Neuronal stem cell (in vitro differentiated cells): Measurements from ENCODE around the gene ZNF618.

Experiments used
- DNase-seq: peaks from one replicate; pipeline ENCODE4 v3.0.0-alpha.2; 2013; ENCODE audit warnings: low spot score
- H2AFZ ChIP-seq: one replicate; pipeline ENCODE4 v1.6.1; 2013; ENCODE audit warnings: mild to moderate bottlenecking, low read length, inconsistent platforms
- H2AK5ac ChIP-seq: 2 replicates; pipeline ENCODE4 v1.6.1; 2013; ENCODE audit warnings: low read depth, mild to moderate bottlenecking, inconsistent platforms, low read length, moderate library complexity, mixed read lengths
- H2BK120ac ChIP-seq: 2 replicates; pipeline ENCODE4 v1.6.1; 2013; ENCODE audit warnings: low read depth, mild to moderate bottlenecking, inconsistent platforms, low read length, moderate library complexity, mixed read lengths
- H2BK12ac ChIP-seq: one replicate; pipeline ENCODE4 v1.6.1; 2013; ENCODE audit warnings: low read length, inconsistent platforms
- H2BK15ac ChIP-seq: 2 replicates; pipeline ENCODE4 v1.6.1; 2013; ENCODE audit warnings: mild to moderate bottlenecking, low read length, inconsistent platforms, mixed read lengths
- H2BK5ac ChIP-seq: one replicate; pipeline ENCODE4 v1.6.1; 2013; ENCODE audit warnings: inconsistent platforms, mild to moderate bottlenecking, low read length, moderate library complexity
- H3K14ac ChIP-seq: one replicate; pipeline ENCODE4 v1.6.1; 2013; ENCODE audit warnings: low read length, inconsistent platforms
- H3K18ac ChIP-seq: 2 replicates; pipeline ENCODE4 v1.6.1; 2013; ENCODE audit warnings: low read length, inconsistent platforms
- H3K23ac ChIP-seq: 2 replicates; pipeline ENCODE4 v1.6.1; 2013; ENCODE audit warnings: low read depth, mild to moderate bottlenecking, mixed read lengths, low read length, inconsistent platforms; ENCODE audit not compliant: poor library complexity
- H3K27ac ChIP-seq: replicated peaks from 3 replicates; pipeline ENCODE4 v1.5.1; 2013; ENCODE audit warnings: low read length, inconsistent platforms
- H3K27me3 ChIP-seq, 3 experiments: 2 replicates each; pipeline ENCODE4 v1.6.1; 2013; ENCODE audit warnings: low read length in 3 of 3, mild to moderate bottlenecking in 2 of 3, inconsistent platforms in 1 of 3, low read depth in 1 of 3, mixed read lengths in 1 of 3, moderate library complexity in 1 of 3; ENCODE audit not compliant: control insufficient read depth in 3 of 3, insufficient read depth in 3 of 3
- H3K36me3 ChIP-seq, 2 donors: replicated peaks in 1 of 2; 2 replicates each; pipeline ENCODE4 v1.6.1; 2013; ENCODE audit warnings: low read length in 2 of 2; ENCODE audit not compliant: control insufficient read depth in 2 of 2, insufficient read depth in 2 of 2
- H3K4ac ChIP-seq: 2 replicates; pipeline ENCODE4 v1.6.1; 2013; ENCODE audit warnings: inconsistent platforms, mild to moderate bottlenecking, low read length, moderate library complexity
- H3K4me1 ChIP-seq, 2 donors: 1 replicate in 1 of 2; 2 replicates in 1 of 2; pipeline ENCODE4 v1.6.1; 2013; ENCODE audit warnings: low read length in 2 of 2, low read depth in 1 of 2; ENCODE audit not compliant: control insufficient read depth in 2 of 2, insufficient read depth in 1 of 2
- H3K4me2 ChIP-seq: one replicate; pipeline ENCODE4 v1.6.1; 2013; ENCODE audit warnings: mild to moderate bottlenecking, low read length, inconsistent platforms; ENCODE audit not compliant: insufficient read depth, poor library complexity, severe bottlenecking
- H3K4me3 ChIP-seq, 2 donors: 2 replicates each; pipeline ENCODE4 v1.5.1; 2013; ENCODE audit warnings: low read length in 2 of 2, mild to moderate bottlenecking in 2 of 2, inconsistent platforms in 1 of 2, moderate library complexity in 1 of 2
- H3K79me1 ChIP-seq: one replicate; pipeline ENCODE4 v1.6.1; 2013; ENCODE audit warnings: low read depth, mild to moderate bottlenecking, inconsistent platforms, low read length, moderate library complexity
- H3K9ac ChIP-seq: one replicate; pipeline ENCODE4 v1.6.1; 2013; ENCODE audit warnings: mild to moderate bottlenecking, low read depth, low read length, inconsistent platforms; ENCODE audit not compliant: poor library complexity
- H3K9me3 ChIP-seq, 2 donors: replicated peaks in 1 of 2; 2 replicates each; pipeline versions ENCODE3 to v1.6.1; 2013; ENCODE audit warnings: low read length in 2 of 2, mild to moderate bottlenecking in 2 of 2, inconsistent platforms in 1 of 2, low read depth in 1 of 2, mixed read lengths in 1 of 2, moderate library complexity in 1 of 2; ENCODE audit not compliant: control insufficient read depth in 2 of 2, insufficient read depth in 1 of 2
- H4K8ac ChIP-seq: one replicate; pipeline ENCODE4 v1.6.1; 2013; ENCODE audit warnings: low read depth, mild to moderate bottlenecking, inconsistent platforms, low read length, moderate library complexity
- H4K91ac ChIP-seq: one replicate; pipeline ENCODE4 v1.6.1; 2013; ENCODE audit warnings: low read length, low read depth, mild to moderate bottlenecking, inconsistent platforms; ENCODE audit not compliant: poor library complexity
- WGBS, 2 donors: extraction: QIAGEN DNeasy Blood & Tissue Kit; methylation state at CpG; one replicate each; pipeline ENCODE4 v1.1.7; 2013; ENCODE audit warnings: missing lambda C conversion rate in 2 of 2, mixed read lengths in 1 of 2; ENCODE audit not compliant: insufficient read length in 2 of 2, insufficient replicate concordance in 1 of 2; ENCODE audit errors: extremely low coverage in 2 of 2; 5-methylcytosine and 5-hydroxymethylcytosine counted together

ZNF618 gene

DNA sequence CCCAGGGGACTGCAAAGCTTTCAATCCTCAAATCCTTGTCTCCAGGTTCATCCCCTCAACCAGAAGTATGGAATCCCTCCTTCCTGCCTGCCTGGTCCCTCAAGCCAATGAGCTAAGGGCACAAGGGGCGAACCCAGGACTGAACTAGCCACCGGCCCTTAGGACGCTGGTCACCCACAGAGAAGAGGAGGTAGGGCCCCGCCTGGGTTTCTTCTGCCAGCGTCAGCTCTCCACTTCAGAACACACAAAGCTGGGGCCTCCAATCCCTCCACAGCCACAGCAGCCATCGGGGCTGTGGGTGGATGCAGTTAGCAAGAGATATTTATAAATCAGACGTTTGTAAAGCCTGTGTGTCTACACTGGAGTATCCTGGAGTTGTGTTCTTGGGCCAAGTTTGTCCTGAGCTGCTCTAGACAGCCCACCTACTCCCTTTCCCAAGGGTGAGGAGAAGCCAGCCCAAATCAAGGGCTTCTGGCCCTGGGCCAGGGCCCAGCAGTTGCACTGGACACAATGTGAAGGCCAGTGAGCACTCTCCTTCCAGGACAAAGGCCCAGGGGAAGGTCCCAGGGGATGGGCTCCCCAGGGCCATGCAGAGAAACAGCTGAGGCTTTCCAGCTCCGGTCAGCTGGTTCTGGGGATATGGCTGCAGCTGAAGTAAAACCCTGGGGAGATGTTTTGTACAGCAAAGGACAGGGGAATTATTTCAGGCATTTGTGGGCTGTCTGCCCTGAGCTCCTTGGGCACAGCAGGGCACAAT is 183.1 kb downstream of the ZNF618 start:
- Histone ChIP-seq H2AFZ (no peak overlapping the region), H2BK12ac (no peak overlapping the region), H3K14ac (no peak overlapping the region), H2BK15ac (no peak overlapping the region), H3K4me1 (peaks cover 0 to 2% of the 10 kb centered on the region in 2 donors), H3K4me3 (no peak overlapping the region), H2AK5ac (no peak overlapping the region), H3K27me3 (no peaks in the 10 kb centered on the region), H3K36me3 (peaks cover 2 to 10% of the 10 kb centered on the region in 2 donors), H4K8ac (no peak overlapping the region), H2BK5ac (no peak overlapping the region), H2BK120ac (no peak overlapping the region), H3K18ac (peak overlapping the region; percentile 23), H3K79me1 (no peaks in the 10 kb centered on the region), H3K4ac (no peak overlapping the region), H3K9me3 (peaks cover 0 to 2% of the 10 kb centered on the region in 2 donors), H3K27ac (no peak overlapping the region), H3K9ac (no peak overlapping the region), H4K91ac (no peak overlapping the region), H3K4me2 (no peak overlapping the region), H3K23ac (no peak overlapping the region)
- no CpG with 5 or more reads among the region's 8 CpGs for WGBS, 2 donors
- no peak for DNase-seq

DNA sequence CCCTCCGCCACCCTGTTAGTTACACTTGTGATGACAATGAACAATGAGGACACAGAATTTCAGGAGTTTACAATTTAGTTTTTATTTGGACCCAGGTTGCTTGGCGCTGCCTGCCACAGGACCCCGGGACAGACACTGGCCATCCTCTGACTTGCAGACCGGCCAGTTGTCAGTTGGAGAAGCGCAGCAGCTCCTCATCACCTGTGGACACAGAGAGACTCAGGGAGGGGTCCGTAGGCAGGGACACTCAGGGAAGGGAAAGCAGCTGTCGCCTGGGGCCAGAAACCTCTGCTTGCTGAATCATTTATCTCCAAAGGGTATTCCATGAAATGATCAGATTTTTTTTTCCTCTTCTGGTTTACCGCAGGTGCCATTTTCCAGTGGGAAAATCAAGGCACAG is 184.0 kb downstream of the ZNF618 start:
- Histone ChIP-seq H3K9ac (no peak overlapping the region), H3K27me3 (no peaks in the 10 kb centered on the region), H4K91ac (no peak overlapping the region), H3K4me1 (peaks cover 0 to 2% of the 10 kb centered on the region in 2 donors), H4K8ac (no peak overlapping the region), H3K23ac (no peak overlapping the region), H2AFZ (no peak overlapping the region), H3K36me3 (peaks cover 2 to 9% of the 10 kb centered on the region in 2 donors), H3K27ac (no peak overlapping the region), H3K4ac (no peak overlapping the region), H2BK5ac (no peak overlapping the region), H3K9me3 (peaks cover 0 to 2% of the 10 kb centered on the region in 2 donors), H2BK120ac (no peak overlapping the region), H3K79me1 (no peaks in the 10 kb centered on the region), H3K4me3 (no peak overlapping the region), H2BK12ac (no peak overlapping the region), H3K18ac (no peak overlapping the region), H2BK15ac (no peak overlapping the region), H3K14ac (no peak overlapping the region), H2AK5ac (no peak overlapping the region), H3K4me2 (no peak overlapping the region)
- no peak for DNase-seq
- no CpG with 5 or more reads among the region's 8 CpGs for WGBS, 2 donors

- H2AFZ ChIP-seq = no peak overlapping the region
- H3K27ac ChIP-seq = no peak overlapping the region
- H3K4me3 ChIP-seq = no peak overlapping the region
- no peak for DNase-seq
- H3K18ac ChIP-seq = peak overlapping the region; percentile 21
- no peak overlapping the region for H2AK5ac ChIP-seq
- H2BK5ac ChIP-seq = no peak overlapping the region
- no peak overlapping the region for H2BK12ac ChIP-seq
- no peak overlapping the region for H3K14ac ChIP-seq
- H3K9me3 ChIP-seq = peaks cover 0 to 2% of the 10 kb centered on the region in 2 donors
- H2BK15ac ChIP-seq = no peak overlapping the region
- no peak overlapping the region for H3K9ac ChIP-seq
- no peak overlapping the region for H2BK120ac ChIP-seq
- H3K4me1 ChIP-seq = peaks cover 0 to 2% of the 10 kb centered on the region in 2 donors
- H3K79me1 ChIP-seq = no peaks in the 10 kb centered on the region
- H3K27me3 ChIP-seq = no peaks in the 10 kb centered on the region
- H3K4me2 ChIP-seq = no peak overlapping the region
- H4K8ac ChIP-seq = no peak overlapping the region
- no peak overlapping the region for H3K23ac ChIP-seq
- WGBS, 2 donors = no CpG with 5 or more reads among the region's 9 CpGs
- H3K36me3 ChIP-seq = peaks cover 2 to 8% of the 10 kb centered on the region in 2 donors
- H3K4ac ChIP-seq = no peak overlapping the region
- no peak overlapping the region for H4K91ac ChIP-seq
These were observed 184.6 kb downstream of the ZNF618 start for GRCh38 chr9:114060711-114061110.

DNA sequence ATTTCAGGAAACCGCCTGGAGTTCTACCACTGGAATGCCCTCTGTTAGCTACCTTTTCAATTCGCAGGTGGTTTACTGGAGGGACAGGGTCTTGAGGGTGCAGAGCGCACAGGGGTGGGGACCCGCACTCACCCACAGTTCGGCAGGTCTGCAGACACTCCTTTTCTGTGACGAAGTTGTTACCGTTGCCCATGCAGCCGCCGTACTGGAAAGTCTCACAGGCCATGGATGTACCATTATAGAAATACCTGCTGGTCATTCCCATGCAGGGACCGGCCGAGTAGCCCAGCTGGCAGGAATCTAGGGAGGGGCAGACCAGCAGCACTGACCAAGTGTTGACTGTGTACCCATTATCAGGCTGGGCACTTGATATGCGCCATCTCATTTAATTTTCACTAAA is 185.2 kb downstream of the ZNF618 start:
- no CpG with 5 or more reads among the region's 12 CpGs for WGBS, 2 donors

More for the DNA sequence above, 185.2 kb downstream of the ZNF618 start:
- DNase-seq = no peak
- Histone ChIP-seq H2BK120ac (no peak overlapping the region), H2BK5ac (no peak overlapping the region), H3K4me3 (no peak overlapping the region), H3K36me3 (peaks cover 2 to 5% of the 10 kb centered on the region in 2 donors), H3K27ac (no peak overlapping the region), H3K4ac (no peak overlapping the region), H2AFZ (no peak overlapping the region), H3K27me3 (no peaks in the 10 kb centered on the region), H4K91ac (no peak overlapping the region), H3K18ac (no peak overlapping the region), H3K9ac (no peak overlapping the region), H3K4me1 (peaks cover 0 to 2% of the 10 kb centered on the region in 2 donors), H3K14ac (no peak overlapping the region), H2BK12ac (no peak overlapping the region), H3K4me2 (no peak overlapping the region), H3K23ac (no peak overlapping the region), H3K9me3 (peaks cover 0 to 2% of the 10 kb centered on the region in 2 donors), H2AK5ac (no peak overlapping the region), H3K79me1 (no peaks in the 10 kb centered on the region), H2BK15ac (no peak overlapping the region), H4K8ac (no peak overlapping the region)
